Activated naive CD8-positive, alpha-beta T cell (primary cell): ENCODE measurements around the gene PRRT2.

ENCODE experiments used
- H3K27ac Mint-ChIP-seq: one replicate; pipeline ENCODE4 v1.8.0; 2021; ENCODE audit warnings: mixed read lengths
- H3K27me3 Mint-ChIP-seq: one replicate; pipeline ENCODE4 v1.8.0; 2021; ENCODE audit warnings: mixed read lengths
- H3K36me3 Mint-ChIP-seq: one replicate; pipeline ENCODE4 v1.8.0; 2021; ENCODE audit warnings: mixed read lengths
- H3K4me1 Mint-ChIP-seq: one replicate; pipeline ENCODE4 v1.8.0; 2021; ENCODE audit warnings: low read depth, mixed read lengths
- H3K4me3 Mint-ChIP-seq: one replicate; pipeline ENCODE4 v1.8.0; 2021; ENCODE audit warnings: mild to moderate bottlenecking, mixed read lengths
- H3K9me3 Mint-ChIP-seq: one replicate; pipeline ENCODE4 v1.8.0; 2021; ENCODE audit warnings: low read depth, mixed read lengths

PRRT2 gene

DNA sequence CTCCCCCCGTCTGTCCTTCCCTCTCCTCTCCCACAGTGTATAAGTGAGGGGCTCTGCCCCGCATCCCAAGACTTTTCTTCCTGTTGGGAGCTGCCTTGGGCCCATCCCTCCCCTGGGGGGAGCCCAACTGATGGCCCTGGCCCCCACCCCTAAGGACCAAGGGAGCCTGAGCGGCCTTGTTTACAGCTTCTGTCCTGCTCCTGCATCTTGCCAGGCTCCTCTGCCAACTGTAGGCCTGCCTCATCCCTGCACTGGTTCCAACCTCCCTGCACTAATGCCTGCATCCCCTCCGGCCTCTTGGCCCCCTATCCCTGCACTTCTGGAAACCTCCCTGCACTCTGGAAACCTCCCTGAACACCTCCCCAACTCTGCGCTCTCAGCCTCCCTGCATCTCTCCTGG is 2.6 kb downstream of the PRRT2 start:
- Mint-ChIP-seq H3K27me3 (no peaks in the 10 kb centered on the region), H3K4me1 (peaks cover 53% of the 10 kb centered on the region), H3K27ac (peak overlapping the region; percentile 97), H3K9me3 (no peaks in the 10 kb centered on the region), H3K36me3 (peaks cover 6% of the 10 kb centered on the region), H3K4me3 (peak overlapping the region; percentile 95)

- Mint-ChIP-seq H3K36me3 (peaks cover 6% of the 10 kb centered on the region), H3K27ac (peak overlapping the region; percentile 97), H3K9me3 (no peaks in the 10 kb centered on the region), H3K4me1 (peaks cover 55% of the 10 kb centered on the region), H3K27me3 (no peaks in the 10 kb centered on the region), H3K4me3 (peak overlapping the region; percentile 95)
Measured at GRCh38 chr16:29815032-29815721, 3.2 kb downstream of the PRRT2 start.

DNA sequence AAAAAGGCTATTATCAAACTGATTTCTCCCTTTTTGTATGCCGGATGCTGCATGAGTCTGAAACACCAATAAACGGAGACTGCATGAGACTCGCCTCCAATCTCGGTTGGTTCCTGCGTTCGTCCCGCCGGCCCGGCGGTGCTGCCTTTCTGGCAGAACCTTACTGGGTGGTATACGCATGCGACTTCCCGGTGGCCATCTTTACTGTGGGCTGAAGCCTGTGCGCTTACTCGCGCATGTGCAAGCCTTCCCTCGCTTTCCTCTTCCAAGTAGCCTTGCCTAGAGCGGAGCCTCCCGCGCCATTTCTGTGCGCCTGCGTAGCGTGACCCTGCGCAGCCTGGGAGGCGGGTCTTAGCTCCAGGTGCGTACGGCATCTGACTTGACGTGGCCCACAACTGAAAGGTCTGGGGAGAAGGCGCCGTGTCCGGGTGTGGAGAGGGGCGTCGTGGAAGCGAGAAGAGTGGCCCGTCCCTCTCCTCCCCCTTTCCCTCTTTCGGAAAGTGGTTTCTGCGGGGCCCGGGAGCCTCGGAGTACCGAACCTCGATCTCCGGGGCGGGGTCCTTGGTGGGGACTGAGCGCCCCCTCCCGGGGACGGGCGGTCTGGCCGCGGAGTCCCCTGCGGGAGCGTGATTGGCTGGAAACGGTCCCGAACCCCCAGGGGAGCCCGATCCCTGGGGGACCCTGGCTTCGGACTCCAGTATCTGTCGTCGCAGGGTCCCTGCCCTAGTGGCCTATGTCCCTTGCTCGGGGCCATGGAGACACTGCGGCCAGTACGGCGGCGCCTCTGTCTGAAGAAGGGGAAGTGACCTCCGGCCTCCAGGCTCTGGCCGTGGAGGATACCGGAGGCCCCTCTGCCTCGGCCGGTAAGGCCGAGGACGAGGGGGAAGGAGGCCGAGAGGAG is 4.0 kb downstream of the PRRT2 start, which contains the start of gene PAGR1:
TSS of gene PAGR1 (plus strand) at position 360 of the 901 bp plus-strand sequence. CDS start at position 734, 374 bp downstream.
- Mint-ChIP-seq H3K27me3 (no peaks in the 10 kb centered on the region), H3K27ac (peak within 1 kb of the TSS; percentile 97), H3K4me1 (peaks cover 53% of the 10 kb centered on the region), H3K9me3 (no peaks in the 10 kb centered on the region), H3K36me3 (peaks cover 5% of the 10 kb centered on the region), H3K4me3 (peak within 1 kb of the TSS; percentile 95)

DNA sequence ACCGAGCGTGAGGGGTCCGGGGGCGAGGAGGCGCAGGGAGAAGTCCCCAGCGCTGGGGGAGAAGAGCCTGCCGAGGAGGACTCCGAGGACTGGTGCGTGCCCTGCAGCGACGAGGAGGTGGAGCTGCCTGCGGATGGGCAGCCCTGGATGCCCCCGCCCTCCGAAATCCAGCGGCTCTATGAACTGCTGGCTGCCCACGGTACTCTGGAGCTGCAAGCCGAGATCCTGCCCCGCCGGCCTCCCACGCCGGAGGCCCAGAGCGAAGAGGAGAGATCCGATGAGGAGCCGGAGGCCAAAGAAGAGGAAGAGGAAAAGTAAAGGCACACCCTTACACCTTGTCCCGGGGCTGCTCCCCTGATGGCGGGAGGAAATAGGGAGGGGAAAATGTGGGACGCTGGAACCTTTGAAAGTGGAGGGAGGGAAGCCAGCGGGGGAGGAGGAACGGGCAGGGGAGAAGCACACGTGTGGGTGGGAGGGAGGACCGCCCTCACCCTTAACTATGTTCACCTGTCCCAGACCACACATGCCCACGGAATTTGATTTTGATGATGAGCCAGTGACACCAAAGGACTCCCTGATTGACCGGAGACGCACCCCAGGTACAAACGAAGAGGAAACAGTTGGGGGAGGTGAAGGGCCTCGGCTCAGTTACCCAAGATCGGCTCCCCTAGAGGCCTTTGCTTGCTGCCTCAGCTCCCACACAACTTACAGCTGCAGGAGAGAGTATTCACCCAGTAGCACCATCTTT is 4.9 kb downstream of the PRRT2 start:
- peak overlapping the region; percentile 97 for H3K27ac Mint-ChIP-seq
- H3K9me3 Mint-ChIP-seq, result no peaks in the 10 kb centered on the region
- H3K4me3 Mint-ChIP-seq, result peak overlapping the region; percentile 95
- no peaks in the 10 kb centered on the region for H3K27me3 Mint-ChIP-seq
- H3K4me1 Mint-ChIP-seq, result peaks cover 54% of the 10 kb centered on the region
- H3K36me3 Mint-ChIP-seq, result peaks cover 5% of the 10 kb centered on the region

DNA sequence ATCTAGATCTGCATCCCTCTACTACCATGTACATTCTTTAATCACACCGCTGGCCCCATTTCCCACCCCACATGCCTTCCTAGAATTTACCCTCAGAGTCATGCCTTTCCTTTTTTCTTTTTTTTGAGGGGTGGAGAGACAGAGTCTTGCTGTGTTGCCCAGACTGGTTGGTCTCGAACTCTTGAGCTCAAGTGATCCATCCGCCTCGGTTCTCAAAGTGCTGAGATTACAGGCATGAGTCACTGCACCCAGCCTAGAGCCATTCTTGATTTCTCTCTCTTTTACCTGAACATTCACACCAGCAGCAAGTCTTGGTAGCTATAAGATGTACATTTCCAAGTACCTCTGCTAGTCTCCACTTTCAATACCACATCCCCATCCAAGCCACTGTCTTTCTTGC is 6.1 kb downstream of the PRRT2 start:
- Mint-ChIP-seq H3K27me3 (no peaks in the 10 kb centered on the region), H3K4me3 (peak overlapping the region; percentile 95), H3K36me3 (peaks cover 5% of the 10 kb centered on the region), H3K27ac (peak overlapping the region; percentile 91), H3K9me3 (no peaks in the 10 kb centered on the region), H3K4me1 (peaks cover 66% of the 10 kb centered on the region)

DNA sequence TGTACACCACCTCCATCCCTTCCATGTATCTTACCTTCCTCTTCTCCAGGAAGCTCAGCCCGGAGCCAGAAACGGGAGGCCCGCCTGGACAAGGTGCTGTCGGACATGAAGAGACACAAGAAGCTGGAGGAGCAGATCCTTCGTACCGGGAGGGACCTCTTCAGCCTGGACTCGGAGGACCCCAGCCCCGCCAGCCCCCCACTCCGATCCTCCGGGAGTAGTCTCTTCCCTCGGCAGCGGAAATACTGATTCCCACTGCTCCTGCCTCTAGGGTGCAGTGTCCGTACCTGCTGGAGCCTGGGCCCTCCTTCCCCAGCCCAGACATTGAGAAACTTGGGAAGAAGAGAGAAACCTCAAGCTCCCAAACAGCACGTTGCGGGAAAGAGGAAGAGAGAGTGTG is 7.5 kb downstream of the PRRT2 start:
- peaks cover 5% of the 10 kb centered on the region for H3K36me3 Mint-ChIP-seq

DNA sequence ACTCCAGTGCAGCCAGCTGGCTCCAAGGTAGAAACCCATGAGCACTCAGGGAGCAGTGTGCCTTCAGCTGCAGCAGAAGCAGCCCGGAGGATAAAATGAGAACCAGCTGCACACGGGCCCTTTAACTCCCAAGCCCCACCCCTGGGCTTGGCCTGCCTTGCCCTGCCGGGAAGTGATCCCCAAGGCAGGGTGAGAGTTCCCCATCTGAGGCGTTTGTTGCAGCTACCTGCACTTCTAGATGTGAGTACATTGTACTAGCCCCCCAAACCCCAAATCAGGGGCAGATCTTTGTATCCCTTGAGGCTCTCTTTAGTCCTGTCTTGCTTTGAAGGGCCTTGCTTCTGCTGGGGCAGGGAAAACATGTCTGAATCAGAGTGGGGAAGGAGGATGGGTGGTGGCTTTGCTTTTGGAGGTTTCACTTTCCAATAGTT is 8.3 kb downstream of the PRRT2 start, which contains the start of gene MVP:
TSS of gene MVP (plus strand) at position 192 of the 431 bp plus-strand sequence. CDS start 10,088 bp downstream, outside the sequence.
- H3K27me3 Mint-ChIP-seq, result no peaks in the 10 kb centered on the region
- H3K36me3 Mint-ChIP-seq, result peaks cover 5% of the 10 kb centered on the region
- H3K4me3 Mint-ChIP-seq, result peak within 1 kb of the TSS; percentile 95
- H3K9me3 Mint-ChIP-seq, result no peaks in the 10 kb centered on the region
- H3K27ac Mint-ChIP-seq, result peak within 1 kb of the TSS; percentile 91
- H3K4me1 Mint-ChIP-seq, result peaks cover 66% of the 10 kb centered on the region

More for the DNA sequence above, 7.5 kb downstream of the PRRT2 start:
- peak overlapping the region; percentile 95 for H3K4me3 Mint-ChIP-seq
- no peaks in the 10 kb centered on the region for H3K27me3 Mint-ChIP-seq
- H3K27ac Mint-ChIP-seq, result peak overlapping the region; percentile 91
- H3K4me1 Mint-ChIP-seq, result peaks cover 66% of the 10 kb centered on the region
- no peaks in the 10 kb centered on the region for H3K9me3 Mint-ChIP-seq

DNA sequence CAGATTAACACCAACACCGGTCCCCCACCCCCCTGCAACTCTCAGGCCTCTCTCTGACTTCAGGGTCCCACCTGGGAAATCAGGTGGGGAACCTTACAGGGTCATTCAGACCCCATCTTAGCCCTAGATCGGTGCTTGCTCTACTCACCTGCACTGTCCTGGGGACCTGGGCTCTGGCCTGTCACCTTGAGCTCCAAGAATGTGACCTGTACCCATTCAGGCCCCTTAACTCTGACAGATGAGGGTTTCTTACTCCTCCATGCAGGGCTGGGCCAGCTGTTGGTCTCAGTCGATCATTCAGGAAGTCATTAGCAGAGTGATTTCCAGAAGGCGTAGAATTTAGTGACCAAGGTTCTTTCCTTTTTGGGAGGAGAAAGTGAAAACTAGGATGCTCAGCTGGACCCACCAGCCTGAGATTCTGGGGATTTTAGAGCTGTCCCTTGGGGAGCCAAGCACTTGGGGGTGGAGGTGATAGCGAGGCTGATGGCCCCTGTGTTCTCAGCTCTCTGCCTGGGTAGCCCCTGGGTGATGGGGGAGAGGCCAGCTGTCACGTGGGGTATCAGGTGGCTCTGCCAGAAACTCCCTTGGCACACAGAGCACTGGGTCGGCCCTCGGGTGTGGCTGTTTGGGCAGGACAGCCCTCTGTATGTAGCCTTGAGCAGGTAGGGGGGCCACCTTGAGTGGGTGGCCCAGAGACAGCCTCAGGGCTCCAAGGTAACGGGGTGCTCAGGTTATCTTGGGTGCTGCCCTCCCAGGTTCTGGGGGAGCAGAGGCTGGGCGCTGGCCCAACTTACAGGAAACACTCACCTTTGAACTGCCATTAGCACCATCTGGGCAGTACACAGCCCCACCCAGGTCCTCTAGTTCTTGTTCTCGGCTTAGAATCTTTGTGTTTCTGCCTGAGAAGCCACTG is 9.0 kb downstream of the PRRT2 start:
- Mint-ChIP-seq H3K4me3 (peak overlapping the region; percentile 95), H3K27me3 (no peaks in the 10 kb centered on the region), H3K27ac (peak overlapping the region; percentile 91), H3K4me1 (peaks cover 70% of the 10 kb centered on the region), H3K9me3 (no peaks in the 10 kb centered on the region), H3K36me3 (peaks cover 5% of the 10 kb centered on the region)

DNA sequence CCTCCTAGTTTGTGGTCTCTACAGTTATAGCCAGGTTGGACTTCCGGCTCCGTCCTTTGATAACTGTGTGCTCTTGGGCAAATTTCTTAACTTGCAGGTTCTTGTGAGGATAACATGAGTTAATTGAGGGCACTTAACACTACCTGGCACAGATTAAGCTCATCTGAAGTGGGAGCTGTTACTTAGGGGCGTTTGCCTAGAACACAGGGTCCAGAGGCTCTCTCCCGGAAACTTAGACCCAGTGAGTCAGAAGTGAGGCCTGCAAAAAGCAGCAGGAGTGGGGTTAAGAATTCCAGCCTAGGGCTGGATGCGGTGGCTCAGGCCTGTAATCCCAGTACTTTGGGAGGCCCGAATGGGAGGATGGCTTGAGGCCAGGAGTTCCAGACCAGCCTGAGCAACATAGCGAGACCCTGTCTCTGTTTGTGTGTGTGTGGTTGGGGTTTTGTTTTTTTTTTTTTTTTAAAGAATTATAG is 9.7 kb downstream of the PRRT2 start:
- H3K27ac Mint-ChIP-seq, result peak overlapping the region; percentile 91
- H3K4me3 Mint-ChIP-seq, result peak overlapping the region; percentile 95
- no peaks in the 10 kb centered on the region for H3K9me3 Mint-ChIP-seq
- no peaks in the 10 kb centered on the region for H3K27me3 Mint-ChIP-seq
- H3K36me3 Mint-ChIP-seq, result peaks cover 5% of the 10 kb centered on the region
- H3K4me1 Mint-ChIP-seq, result peaks cover 76% of the 10 kb centered on the region

GRCh38 chr16:29824589-29825144 is 12.7 kb downstream of the PRRT2 start:
- Mint-ChIP-seq H3K4me1 (peaks cover 77% of the 10 kb centered on the region), H3K27me3 (no peaks in the 10 kb centered on the region), H3K4me3 (peak overlapping the region; percentile 64), H3K27ac (peak overlapping the region; percentile 88), H3K9me3 (no peaks in the 10 kb centered on the region), H3K36me3 (no peaks in the 10 kb centered on the region)

DNA sequence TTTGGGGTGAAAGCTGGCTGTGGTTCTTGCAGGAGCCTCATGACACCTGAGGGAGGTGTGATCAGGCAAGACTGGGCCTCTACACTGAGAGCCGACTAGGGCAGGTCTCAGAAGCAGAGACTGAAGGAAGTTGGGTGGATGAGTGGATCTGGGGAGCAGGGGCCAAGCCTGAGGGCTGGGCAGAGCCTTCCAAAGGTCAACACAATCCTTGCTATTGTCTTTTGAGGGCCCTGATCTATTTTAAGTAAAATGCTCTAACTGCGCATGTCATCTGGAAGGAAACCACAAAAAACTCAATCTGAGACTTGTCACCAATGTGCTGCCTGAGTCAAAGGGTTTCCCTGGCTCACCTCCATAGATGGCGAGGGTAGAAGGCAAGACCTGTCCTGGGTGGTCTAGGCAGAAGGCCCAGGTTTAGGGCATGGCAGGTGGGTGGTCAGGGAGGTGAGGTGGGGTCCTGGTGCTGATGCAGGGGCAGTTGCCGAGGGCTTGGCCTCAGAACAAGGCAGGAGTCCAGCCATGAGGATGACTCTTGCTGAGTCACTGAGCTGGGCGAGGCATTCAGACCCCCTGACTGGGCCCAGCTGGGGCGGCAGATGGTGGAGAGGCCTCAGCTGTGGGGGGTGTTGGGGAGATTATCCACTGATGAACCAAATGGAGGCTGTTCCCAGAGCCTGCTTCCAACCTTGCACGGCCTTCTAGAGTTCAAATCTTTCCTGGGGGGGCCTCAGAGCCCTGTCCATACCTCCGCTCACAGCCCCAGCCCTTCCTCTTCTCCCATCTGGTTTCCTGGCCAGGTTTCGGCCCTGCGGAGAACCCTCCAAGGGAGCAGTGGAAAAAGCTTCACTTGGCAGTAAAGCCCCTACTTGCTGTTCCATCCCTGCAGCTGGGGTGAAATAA is 13.4 kb downstream of the PRRT2 start:
- Mint-ChIP-seq H3K9me3 (no peaks in the 10 kb centered on the region), H3K27ac (peak overlapping the region; percentile 88), H3K4me1 (peaks cover 75% of the 10 kb centered on the region), H3K27me3 (no peaks in the 10 kb centered on the region), H3K4me3 (peak overlapping the region; percentile 64), H3K36me3 (no peaks in the 10 kb centered on the region)

GRCh38 chr16:29826342-29826695 is 14.3 kb downstream of the PRRT2 start:
- H3K9me3 Mint-ChIP-seq, result no peaks in the 10 kb centered on the region
- H3K36me3 Mint-ChIP-seq, result no peaks in the 10 kb centered on the region
- peak overlapping the region; percentile 94 for H3K27ac Mint-ChIP-seq
- H3K27me3 Mint-ChIP-seq, result no peaks in the 10 kb centered on the region
- peak overlapping the region; percentile 79 for H3K4me3 Mint-ChIP-seq
- peaks cover 72% of the 10 kb centered on the region for H3K4me1 Mint-ChIP-seq

- H3K9me3 Mint-ChIP-seq, result no peaks in the 10 kb centered on the region
- no peaks in the 10 kb centered on the region for H3K27me3 Mint-ChIP-seq
- peaks cover 3% of the 10 kb centered on the region for H3K36me3 Mint-ChIP-seq
- no peak overlapping the region for H3K27ac Mint-ChIP-seq
- H3K4me3 Mint-ChIP-seq, result no peak overlapping the region
- peaks cover 44% of the 10 kb centered on the region for H3K4me1 Mint-ChIP-seq
Measured at GRCh38 chr16:29830774-29831173, 18.8 kb downstream of the PRRT2 start.
